DOHH2 (cell line): ENCODE data around the gene GRB14.

Experiments
- CTCF ChIP-seq: fragments of 200-600 bp; sonication (generic); IDR thresholded peaks from one replicate; pipeline ENCODE4 v1.5.1; 2014; ENCODE audit warnings: antibody characterized with exemption, mild to moderate bottlenecking, low read depth, low read length; ENCODE audit not compliant: poor library complexity, severe bottlenecking
- EZH2phosphoT487 ChIP-seq: fragments of 200-600 bp; sonication (generic); IDR thresholded peaks from 2 replicates; pipeline ENCODE4 v1.6.1; 2017; ENCODE audit warnings: borderline replicate concordance, mild to moderate bottlenecking, antibody characterized with exemption, low read length, moderate library complexity, mixed read lengths

- TF ChIP-seq CTCF (no peak), EZH2phosphoT487 (no peak)
These were observed 106.8 kb downstream of the GRB14 start for GRCh38 chr2:164514491-164514890.
